AG09309 (cell line): ENCODE data around the gene KRTAP5-1.

Source experiments
- DNase-seq: peaks from one replicate; pipeline ENCODE4 v3.0.0-alpha.2; 2010; ENCODE audit warnings: low read depth
- H3K4me3 ChIP-seq: 2 replicates; pipeline ENCODE4 v1.5.1; 2011; ENCODE audit warnings: mild to moderate bottlenecking, low read depth, low read length, moderate library complexity; ENCODE audit not compliant: control insufficient read depth
- CTCF ChIP-seq: IDR thresholded peaks from 2 replicates; pipeline ENCODE4 v1.5.1; 2011; ENCODE audit warnings: mild to moderate bottlenecking, low read depth, low read length, inconsistent platforms; ENCODE audit not compliant: insufficient read depth, control insufficient read depth; ENCODE audit errors: missing control alignments

Gene KRTAP5-1

DNA sequence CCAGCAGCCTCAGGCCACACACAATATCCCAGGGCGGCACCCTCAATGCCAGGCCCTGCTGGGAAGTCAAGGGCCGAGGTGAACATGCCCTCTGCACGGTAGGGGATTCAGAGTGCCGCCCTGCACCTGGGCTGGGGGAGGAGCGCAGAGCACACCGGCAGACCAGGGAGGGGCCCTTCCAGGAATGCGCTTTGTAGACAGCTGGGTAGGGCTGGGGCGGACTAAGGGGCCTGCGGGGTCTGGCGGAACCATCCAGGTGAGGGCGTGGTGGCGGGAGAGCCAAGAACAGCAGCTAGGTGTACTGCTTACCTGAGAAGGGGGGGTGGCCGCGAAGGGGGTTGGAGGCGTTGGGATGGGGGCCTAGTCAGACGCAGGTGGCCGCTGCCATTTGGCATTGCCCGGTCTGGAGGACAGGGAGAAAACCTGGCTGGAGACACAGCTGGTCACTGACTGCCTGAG, 39.0 kb downstream of the KRTAP5-1 start:
- DNase-seq, result no peak
- H3K4me3 ChIP-seq, result no peak overlapping the region
- TF ChIP-seq CTCF, result no peak

GRCh38 chr11:1545432-1545831, 39.7 kb downstream of the KRTAP5-1 start:
- DNase-seq, result no peak
- H3K4me3 ChIP-seq, result no peak overlapping the region
- TF ChIP-seq CTCF, result no peak

- no peak for DNase-seq
- no peak for TF ChIP-seq CTCF
- no peak overlapping the region for H3K4me3 ChIP-seq
Measured at GRCh38 chr11:1544536-1544935, 40.5 kb downstream of the KRTAP5-1 start.

GRCh38 chr11:1543606-1544263, 41.3 kb downstream of the KRTAP5-1 start:
- TF ChIP-seq CTCF, result no peak
- H3K4me3 ChIP-seq, result no peak overlapping the region
- no peak for DNase-seq

- TF ChIP-seq CTCF, result no peak
- H3K4me3 ChIP-seq, result no peak overlapping the region
- DNase-seq, result no peak
Measured at GRCh38 chr11:1542267-1542666, 42.8 kb downstream of the KRTAP5-1 start.

DNA sequence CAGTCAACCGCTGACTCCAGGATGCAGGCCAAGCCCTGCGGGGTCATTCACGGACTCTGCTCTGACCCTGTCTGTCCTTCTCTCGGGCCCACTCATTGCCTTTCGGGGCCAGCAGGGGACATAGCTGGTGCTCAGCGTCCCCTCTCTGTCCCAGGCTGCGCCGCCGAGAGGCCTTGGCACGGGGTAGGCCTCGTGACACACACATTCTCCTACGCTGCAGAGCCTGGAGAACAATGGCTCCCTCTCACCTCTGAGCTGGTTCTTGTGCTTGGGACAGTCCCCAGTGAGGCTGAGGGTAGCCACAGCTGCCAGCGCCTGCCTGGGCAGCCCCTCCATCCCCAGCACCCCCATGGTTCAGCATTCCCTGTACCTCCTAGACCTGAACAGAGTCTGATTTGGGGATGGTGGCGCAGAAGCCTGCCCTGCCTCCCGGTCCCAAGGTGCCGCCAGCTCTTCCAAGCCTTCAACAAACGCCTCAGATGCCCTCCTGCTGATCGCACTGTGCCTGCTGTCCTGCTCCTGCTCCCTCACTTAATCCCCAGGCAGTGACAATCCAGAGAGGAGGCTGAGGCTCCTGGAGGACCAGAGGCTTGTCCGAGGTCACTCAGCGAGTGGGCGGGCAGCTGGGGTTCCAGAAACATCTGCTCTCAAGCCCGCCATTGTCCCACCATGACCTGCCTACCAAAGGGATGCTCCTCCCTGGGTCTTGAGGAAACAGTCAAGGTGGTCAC, 43.4 kb downstream of the KRTAP5-1 start:
- DNase-seq, result no peak
- no peak overlapping the region for H3K4me3 ChIP-seq
- TF ChIP-seq CTCF, result no peak
